Prostate gland (tissue), 2 donors: ENCODE data around the gene UGDH.

Source experiments
- CTCF ChIP-seq, 4 experiments: fragments of 200-600 bp in 2 of 4; fragments of 450-650 bp in 2 of 4; sonication (generic) in 2 of 4; IDR thresholded peaks; 1 replicate in 3 of 4; 2 replicates in 1 of 4; pipeline ENCODE4 v1.5.1; 2016 to 2019; ENCODE audit warnings: antibody characterized with exemption in 4 of 4, mild to moderate bottlenecking in 2 of 4, moderate library complexity in 2 of 4
- POLR2A ChIP-seq: fragments of 450-650 bp; IDR thresholded peaks from one replicate; pipeline ENCODE4 v1.6.1; 2016; ENCODE audit warnings: antibody characterized with exemption, mild to moderate bottlenecking

- TF ChIP-seq CTCF (IDR thresholded peaks at IDR 0.05), result no peak
- TF ChIP-seq POLR2A, result no peak
These were observed 1.2 kb downstream of the UGDH start for GRCh38 chr4:39525822-39526690.
